Measurements from ENCODE around the gene BRD4.

Gene BRD4

GRCh38 chr19:15195371-15196334 is 136.7 kb downstream of the BRD4 start:
- peak overlapping the region; percentile 87 for H3K18ac ChIP-seq (ENCODE audit: low read length)
- H2BK15ac ChIP-seq (ENCODE audit: low read length), result peak overlapping the region; percentile 37
- H3K9ac ChIP-seq (ENCODE audit: low read depth, low read length, poor library complexity), result peak overlapping the region; percentile 70
- WGBS, 2 donors (ENCODE audit: extremely low coverage in 2 of 2, insufficient read length in 2 of 2, insufficient replicate concordance in 1 of 2), result no CpG with 5 or more reads among the region's 91 CpGs
- peak overlapping the region; percentile 39 for H2BK5ac ChIP-seq (ENCODE audit: low read length)
- DNase-seq (ENCODE audit: low spot score), result peak; percentile 78
- H3K27ac ChIP-seq (replicated peaks; ENCODE audit: low read length), result no peak overlapping the region
- H3K79me1 ChIP-seq (ENCODE audit: low read depth, low read length), result peaks cover 38% of the 10 kb centered on the region
- peak overlapping the region; percentile 20 for H3K23ac ChIP-seq (ENCODE audit: low read depth, low read length, poor library complexity)
- H4K8ac ChIP-seq (ENCODE audit: low read depth, low read length), result no peak overlapping the region
- no peak overlapping the region for H2AFZ ChIP-seq (ENCODE audit: low read length)
- peaks cover 9 to 15% of the 10 kb centered on the region in 2 donors for H3K4me1 ChIP-seq (ENCODE audit: control insufficient read depth in 2 of 2, insufficient read depth in 1 of 2, low read depth in 1 of 2, low read length in 2 of 2)
- no peak overlapping the region for H3K4ac ChIP-seq (ENCODE audit: low read length)
- no peak overlapping the region for H3K14ac ChIP-seq (ENCODE audit: low read length)
- H3K4me3 ChIP-seq (ENCODE audit: low read length in 2 of 2), result peak overlapping the region in 1 of 2 donors; percentile 76
- H3K27me3 ChIP-seq (ENCODE audit: control insufficient read depth in 3 of 3, insufficient read depth in 3 of 3, low read depth in 1 of 3, low read length in 3 of 3), result no peaks in the 10 kb centered on the region
- no peak overlapping the region for H2BK120ac ChIP-seq (ENCODE audit: low read depth, low read length)
- H2BK12ac ChIP-seq (ENCODE audit: low read length), result no peak overlapping the region
- no peak overlapping the region for H2AK5ac ChIP-seq (ENCODE audit: low read depth, low read length)
- no peak overlapping the region for H4K91ac ChIP-seq (ENCODE audit: low read depth, low read length, poor library complexity)
- H3K4me2 ChIP-seq (ENCODE audit: insufficient read depth, low read length, poor library complexity, severe bottlenecking), result peak overlapping the region; percentile 57
- H3K9me3 ChIP-seq (replicated peaks in 1 of 2; ENCODE audit: control insufficient read depth in 2 of 2, insufficient read depth in 1 of 2, low read depth in 1 of 2, low read length in 2 of 2), result peaks cover 0 to 5% of the 10 kb centered on the region in 2 donors
- peaks cover 44 to 73% of the 10 kb centered on the region in 2 donors for H3K36me3 ChIP-seq (replicated peaks in 1 of 2; ENCODE audit: control insufficient read depth in 2 of 2, insufficient read depth in 2 of 2, low read length in 2 of 2)

- H2AK5ac ChIP-seq (ENCODE audit: low read depth, low read length), result peak overlapping the region; percentile 98
- peak overlapping the region; percentile 73 for H3K23ac ChIP-seq (ENCODE audit: low read depth, low read length, poor library complexity)
- peak overlapping the region; percentile 39 for H2BK5ac ChIP-seq (ENCODE audit: low read length)
- H2BK12ac ChIP-seq (ENCODE audit: low read length), result no peak overlapping the region
- peak overlapping the region; percentile 57 for H3K4me2 ChIP-seq (ENCODE audit: insufficient read depth, low read length, poor library complexity, severe bottlenecking)
- peak overlapping the region; percentile 66 for H3K4ac ChIP-seq (ENCODE audit: low read length)
- peaks cover 9 to 15% of the 10 kb centered on the region in 2 donors for H3K4me1 ChIP-seq (ENCODE audit: control insufficient read depth in 2 of 2, insufficient read depth in 1 of 2, low read depth in 1 of 2, low read length in 2 of 2)
- H3K9ac ChIP-seq (ENCODE audit: low read depth, low read length, poor library complexity), result peak overlapping the region; percentile 44
- H3K79me1 ChIP-seq (ENCODE audit: low read depth, low read length), result peaks cover 38% of the 10 kb centered on the region
- peak overlapping the region; percentile 90 for H3K18ac ChIP-seq (ENCODE audit: low read length)
- no peak for DNase-seq (ENCODE audit: low spot score)
- H3K36me3 ChIP-seq (replicated peaks in 1 of 2; ENCODE audit: control insufficient read depth in 2 of 2, insufficient read depth in 2 of 2, low read length in 2 of 2), result peaks cover 50 to 80% of the 10 kb centered on the region in 2 donors
- no peak overlapping the region for H4K8ac ChIP-seq (ENCODE audit: low read depth, low read length)
- H3K14ac ChIP-seq (ENCODE audit: low read length), result peak overlapping the region; percentile 71
- WGBS, 2 donors (ENCODE audit: extremely low coverage in 2 of 2, insufficient read length in 2 of 2, insufficient replicate concordance in 1 of 2), result no CpG with 5 or more reads among the region's 6 CpGs
- no peak overlapping the region for H4K91ac ChIP-seq (ENCODE audit: low read depth, low read length, poor library complexity)
- H3K27ac ChIP-seq (replicated peaks; ENCODE audit: low read length), result no peak overlapping the region
- H2AFZ ChIP-seq (ENCODE audit: low read length), result no peak overlapping the region
- H2BK120ac ChIP-seq (ENCODE audit: low read depth, low read length), result no peak overlapping the region
- no peak overlapping the region for H2BK15ac ChIP-seq (ENCODE audit: low read length)
- H3K9me3 ChIP-seq (replicated peaks in 1 of 2; ENCODE audit: control insufficient read depth in 2 of 2, insufficient read depth in 1 of 2, low read depth in 1 of 2, low read length in 2 of 2), result peaks cover 0 to 5% of the 10 kb centered on the region in 2 donors
- peak overlapping the region in 1 of 2 donors; percentile 3 for H3K4me3 ChIP-seq (ENCODE audit: low read length in 2 of 2)
- no peaks in the 10 kb centered on the region for H3K27me3 ChIP-seq (ENCODE audit: control insufficient read depth in 3 of 3, insufficient read depth in 3 of 3, low read depth in 1 of 3, low read length in 3 of 3)
Observed at GRCh38 chr19:15194938-15195337, 137.4 kb downstream of the BRD4 start.

DNA sequence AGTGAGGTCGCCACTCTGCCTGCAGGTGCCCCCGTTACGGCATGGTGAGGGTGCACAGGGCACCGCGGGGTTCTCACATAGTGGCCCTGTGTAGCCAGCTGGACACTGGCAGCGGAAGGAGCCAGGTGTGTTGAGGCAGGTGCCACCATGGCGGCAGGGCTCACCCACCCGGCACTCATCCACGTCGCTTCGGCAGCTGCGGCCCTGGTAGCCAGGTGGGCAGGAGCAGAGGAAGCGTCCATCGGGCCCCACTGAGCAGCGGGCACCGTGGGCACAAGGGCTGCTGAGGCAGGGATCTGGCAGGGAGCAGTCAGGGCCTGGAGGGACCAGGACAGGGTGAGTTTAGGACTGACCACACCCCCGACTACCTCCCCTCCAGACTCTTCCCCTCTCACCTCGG is 140.4 kb downstream of the BRD4 start:
- H3K14ac ChIP-seq (ENCODE audit: low read length), result no peak overlapping the region
- no CpG with 5 or more reads among the region's 18 CpGs for WGBS, 2 donors (ENCODE audit: extremely low coverage in 2 of 2, insufficient read length in 2 of 2, insufficient replicate concordance in 1 of 2)
- H3K4me3 ChIP-seq (ENCODE audit: low read length in 2 of 2), result peak overlapping the region in 1 of 2 donors; percentile 38
- DNase-seq (ENCODE audit: low spot score), result no peak
- peak overlapping the region; percentile 5 for H2BK5ac ChIP-seq (ENCODE audit: low read length)
- no peaks in the 10 kb centered on the region for H3K27me3 ChIP-seq (ENCODE audit: control insufficient read depth in 3 of 3, insufficient read depth in 3 of 3, low read depth in 1 of 3, low read length in 3 of 3)
- peaks cover 36% of the 10 kb centered on the region for H3K79me1 ChIP-seq (ENCODE audit: low read depth, low read length)
- no peak overlapping the region for H2BK120ac ChIP-seq (ENCODE audit: low read depth, low read length)
- no peak overlapping the region for H4K8ac ChIP-seq (ENCODE audit: low read depth, low read length)
- H2AK5ac ChIP-seq (ENCODE audit: low read depth, low read length), result no peak overlapping the region
- no peak overlapping the region for H3K18ac ChIP-seq (ENCODE audit: low read length)
- no peak overlapping the region for H3K4me2 ChIP-seq (ENCODE audit: insufficient read depth, low read length, poor library complexity, severe bottlenecking)
- peak overlapping the region; percentile 91 for H3K23ac ChIP-seq (ENCODE audit: low read depth, low read length, poor library complexity)
- H4K91ac ChIP-seq (ENCODE audit: low read depth, low read length, poor library complexity), result no peak overlapping the region
- peak overlapping the region; percentile 69 for H2BK15ac ChIP-seq (ENCODE audit: low read length)
- no peak overlapping the region for H3K27ac ChIP-seq (replicated peaks; ENCODE audit: low read length)
- H3K4ac ChIP-seq (ENCODE audit: low read length), result peak overlapping the region; percentile 84
- H3K36me3 ChIP-seq (replicated peaks in 1 of 2; ENCODE audit: control insufficient read depth in 2 of 2, insufficient read depth in 2 of 2, low read length in 2 of 2), result peaks cover 59 to 85% of the 10 kb centered on the region in 2 donors
- peaks cover 0 to 1% of the 10 kb centered on the region in 2 donors for H3K9me3 ChIP-seq (replicated peaks in 1 of 2; ENCODE audit: control insufficient read depth in 2 of 2, insufficient read depth in 1 of 2, low read depth in 1 of 2, low read length in 2 of 2)
- no peak overlapping the region for H2AFZ ChIP-seq (ENCODE audit: low read length)
- H3K9ac ChIP-seq (ENCODE audit: low read depth, low read length, poor library complexity), result peak overlapping the region; percentile 21
- no peak overlapping the region for H2BK12ac ChIP-seq (ENCODE audit: low read length)
- H3K4me1 ChIP-seq (ENCODE audit: control insufficient read depth in 2 of 2, insufficient read depth in 1 of 2, low read depth in 1 of 2, low read length in 2 of 2), result peaks cover 5% of the 10 kb centered on the region in 2 donors

DNA sequence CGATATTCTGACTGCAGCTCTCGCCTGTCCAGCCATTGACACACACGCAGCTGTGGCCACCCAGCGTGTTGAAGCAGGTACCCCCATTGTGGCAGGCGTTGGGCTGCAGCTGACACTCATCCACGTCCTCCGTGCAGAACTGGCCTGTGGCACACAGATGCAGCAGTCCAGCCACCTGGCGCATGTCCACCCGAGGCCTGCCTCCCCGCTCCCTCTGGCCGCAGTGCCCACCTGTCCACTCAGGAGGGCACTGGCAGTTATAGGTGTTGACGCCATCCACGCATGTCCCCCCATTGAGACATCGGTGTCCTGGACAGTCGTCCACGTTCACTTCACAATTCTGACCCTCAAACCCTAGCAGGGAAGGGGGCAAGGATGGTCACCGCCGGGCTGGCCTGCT is 140.8 kb downstream of the BRD4 start:
- Histone ChIP-seq H3K27me3 (ENCODE audit: control insufficient read depth in 3 of 3, insufficient read depth in 3 of 3, low read depth in 1 of 3, low read length in 3 of 3) (no peaks in the 10 kb centered on the region), H3K79me1 (ENCODE audit: low read depth, low read length) (peaks cover 34% of the 10 kb centered on the region), H3K9ac (ENCODE audit: low read depth, low read length, poor library complexity) (peak overlapping the region; percentile 9), H2BK15ac (ENCODE audit: low read length) (peak overlapping the region; percentile 69), H4K8ac (ENCODE audit: low read depth, low read length) (no peak overlapping the region), H3K4me3 (ENCODE audit: low read length in 2 of 2) (peak overlapping the region in 1 of 2 donors; percentile 38), H3K4me1 (ENCODE audit: control insufficient read depth in 2 of 2, insufficient read depth in 1 of 2, low read depth in 1 of 2, low read length in 2 of 2) (peaks cover 5% of the 10 kb centered on the region in 2 donors), H4K91ac (ENCODE audit: low read depth, low read length, poor library complexity) (no peak overlapping the region), H3K14ac (ENCODE audit: low read length) (no peak overlapping the region), H3K27ac (replicated peaks; ENCODE audit: low read length) (no peak overlapping the region), H3K36me3 (replicated peaks in 1 of 2; ENCODE audit: control insufficient read depth in 2 of 2, insufficient read depth in 2 of 2, low read length in 2 of 2) (peaks cover 59 to 85% of the 10 kb centered on the region in 2 donors), H2BK12ac (ENCODE audit: low read length) (no peak overlapping the region), H3K18ac (ENCODE audit: low read length) (peak overlapping the region; percentile 19), H3K23ac (ENCODE audit: low read depth, low read length, poor library complexity) (peak overlapping the region; percentile 91), H2BK120ac (ENCODE audit: low read depth, low read length) (peak overlapping the region; percentile 16), H2AK5ac (ENCODE audit: low read depth, low read length) (no peak overlapping the region), H3K9me3 (replicated peaks in 1 of 2; ENCODE audit: control insufficient read depth in 2 of 2, insufficient read depth in 1 of 2, low read depth in 1 of 2, low read length in 2 of 2) (peaks cover 0 to 4% of the 10 kb centered on the region in 2 donors), H3K4me2 (ENCODE audit: insufficient read depth, low read length, poor library complexity, severe bottlenecking) (no peak overlapping the region), H2AFZ (ENCODE audit: low read length) (no peak overlapping the region), H3K4ac (ENCODE audit: low read length) (no peak overlapping the region), H2BK5ac (ENCODE audit: low read length) (peak overlapping the region; percentile 5)
- DNase-seq (ENCODE audit: low spot score), result no peak
- no CpG with 5 or more reads among the region's 18 CpGs for WGBS, 2 donors (ENCODE audit: extremely low coverage in 2 of 2, insufficient read length in 2 of 2, insufficient replicate concordance in 1 of 2)
